GM21381 (cell line): Measurements from ENCODE around the gene HRH4.
A peak's percentile ranks its signal among the peaks of the same experiment; 100 is the strongest.

ENCODE experiments used
- ATAC-seq: cut with Tn5 transposase; IDR thresholded peaks from one replicate; pipeline ENCODE4 v1.9.1; 2021; ENCODE audit warnings: mild to moderate bottlenecking, moderate library complexity; ENCODE audit not compliant: unreplicated experiment

HRH4 gene

GRCh38 chr18:24462838-24463775 is 2.7 kb downstream of the HRH4 start:
- ATAC-seq = no peak

GRCh38 chr18:24465486-24465885 is 5.0 kb downstream of the HRH4 start:
- no peak for ATAC-seq

DNA sequence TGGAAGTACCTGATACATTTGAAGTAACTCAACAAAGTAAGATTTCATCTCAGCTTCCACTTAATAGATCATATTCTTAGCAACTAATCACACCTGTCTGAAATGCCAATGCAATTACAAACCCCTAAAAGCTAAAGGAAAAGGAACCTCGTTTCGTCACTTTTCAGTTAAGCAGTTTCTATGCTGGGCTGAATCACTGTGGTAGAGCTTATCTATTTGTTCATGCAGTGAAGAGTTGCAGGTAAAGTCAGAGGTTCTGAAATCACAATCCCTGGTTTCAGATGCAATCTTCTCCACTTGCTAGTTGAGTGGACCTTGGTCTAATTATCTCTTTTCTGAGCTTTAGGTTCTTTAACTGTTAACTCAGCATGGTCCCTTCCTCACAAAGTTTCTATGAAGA is 6.3 kb downstream of the HRH4 start:
- no peak for ATAC-seq

- ATAC-seq = no peak
Measured at GRCh38 chr18:24470022-24470618, 9.7 kb downstream of the HRH4 start.

- ATAC-seq = no peak
Measured at GRCh38 chr18:24470805-24471204, 10.4 kb downstream of the HRH4 start.

DNA sequence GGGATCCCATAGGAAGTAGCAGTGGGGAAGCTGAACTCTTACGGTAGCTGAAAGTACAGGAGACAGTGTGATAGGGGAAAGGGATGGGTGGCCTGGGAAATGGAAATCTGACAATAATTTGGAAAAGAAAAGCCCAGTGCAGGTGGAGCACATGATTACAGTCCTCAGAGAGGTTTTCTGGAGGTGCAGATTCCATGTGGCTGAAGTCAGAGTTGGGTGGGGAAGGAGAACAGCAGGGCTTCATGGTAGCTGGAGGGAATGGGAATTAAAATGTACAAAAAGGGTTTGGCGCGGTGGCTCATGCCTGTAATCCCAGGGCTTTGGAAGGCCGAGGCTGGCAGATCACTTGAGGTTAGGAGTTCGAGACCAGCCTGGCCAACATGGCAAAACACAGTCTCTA is 12.2 kb downstream of the HRH4 start:
- ATAC-seq = no peak

- ATAC-seq = no peak
Measured at GRCh38 chr18:24474406-24474805, 14.0 kb downstream of the HRH4 start.

- ATAC-seq = no peak
Measured at GRCh38 chr18:24475926-24476589, 15.6 kb downstream of the HRH4 start.

DNA sequence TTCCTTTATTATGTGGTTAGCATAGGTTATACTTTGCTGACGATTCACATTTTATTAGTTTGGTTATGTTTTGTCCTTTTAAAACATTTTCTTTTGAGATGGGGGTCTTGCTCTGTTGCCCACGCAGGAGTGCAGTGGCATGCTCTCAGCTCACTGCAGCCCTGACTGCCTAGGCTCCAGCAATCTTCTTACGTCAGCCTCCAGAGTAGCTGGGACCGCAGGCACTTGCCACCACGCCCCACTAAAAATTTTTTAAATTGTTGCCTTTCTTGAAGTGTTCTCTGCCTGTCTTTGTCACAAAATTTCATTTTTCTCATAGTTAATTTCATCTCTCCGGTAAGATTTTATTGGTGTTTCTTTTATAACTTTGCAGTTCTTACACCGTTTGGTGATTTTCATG is 18.9 kb downstream of the HRH4 start:
- no peak for ATAC-seq

DNA sequence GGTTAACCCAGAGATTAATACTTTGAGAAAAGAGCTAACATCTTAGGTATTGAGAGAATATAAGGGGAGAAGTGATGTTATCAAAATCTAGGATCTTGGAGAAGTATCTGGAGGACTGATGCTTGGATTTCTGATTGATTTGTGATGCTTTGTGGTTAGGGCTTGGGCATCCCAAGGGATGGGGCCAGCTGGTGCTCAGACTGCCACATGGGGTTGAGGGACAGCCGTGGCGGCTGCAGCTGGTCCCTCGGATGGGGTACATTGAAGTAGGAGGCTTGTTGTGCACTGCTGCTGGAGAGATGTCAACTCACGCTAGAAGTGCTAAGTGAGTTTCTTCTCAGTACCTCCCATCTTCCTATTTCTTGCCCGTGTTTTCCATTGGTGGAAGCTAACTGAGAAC is 22.4 kb downstream of the HRH4 start:
- no peak for ATAC-seq

DNA sequence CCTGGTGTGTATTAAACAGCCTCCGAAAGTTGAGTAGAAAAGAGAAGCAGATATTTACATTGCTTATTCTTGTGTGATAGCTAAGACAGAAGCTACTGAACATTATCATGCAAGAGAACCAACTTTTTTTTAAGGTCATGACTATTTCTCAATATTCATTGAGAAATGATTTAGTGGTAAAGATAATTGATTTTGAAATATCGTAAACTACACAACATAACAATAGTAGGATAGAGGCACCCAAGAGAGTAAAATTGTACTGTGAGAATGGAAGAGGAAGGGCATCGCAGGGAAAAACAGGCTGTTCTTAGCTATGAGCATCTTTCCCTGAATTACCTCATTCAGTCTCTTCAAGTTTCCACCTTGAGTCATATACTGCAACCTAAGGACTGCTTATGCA is 25.2 kb downstream of the HRH4 start:
- ATAC-seq = no peak

DNA sequence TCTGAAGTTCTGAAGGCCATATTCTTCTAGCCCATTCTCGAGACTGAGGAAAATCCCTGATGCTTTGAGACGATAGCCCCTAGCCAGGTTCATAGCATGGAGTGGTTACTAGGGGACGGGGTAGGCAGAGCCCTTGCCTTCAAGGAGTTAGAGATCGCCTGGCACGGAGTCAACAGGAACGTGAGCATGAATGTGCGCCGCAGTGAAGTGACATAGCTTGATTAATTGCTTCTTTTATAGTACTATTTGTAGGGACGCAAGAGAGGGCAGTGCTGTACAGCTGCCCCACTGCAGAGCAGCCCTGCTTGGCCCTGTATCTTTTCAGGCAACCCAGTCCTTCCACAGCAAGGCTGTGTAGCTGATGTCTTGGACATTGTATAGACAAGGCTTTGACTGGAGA is 26.2 kb downstream of the HRH4 start:
- ATAC-seq = no peak

DNA sequence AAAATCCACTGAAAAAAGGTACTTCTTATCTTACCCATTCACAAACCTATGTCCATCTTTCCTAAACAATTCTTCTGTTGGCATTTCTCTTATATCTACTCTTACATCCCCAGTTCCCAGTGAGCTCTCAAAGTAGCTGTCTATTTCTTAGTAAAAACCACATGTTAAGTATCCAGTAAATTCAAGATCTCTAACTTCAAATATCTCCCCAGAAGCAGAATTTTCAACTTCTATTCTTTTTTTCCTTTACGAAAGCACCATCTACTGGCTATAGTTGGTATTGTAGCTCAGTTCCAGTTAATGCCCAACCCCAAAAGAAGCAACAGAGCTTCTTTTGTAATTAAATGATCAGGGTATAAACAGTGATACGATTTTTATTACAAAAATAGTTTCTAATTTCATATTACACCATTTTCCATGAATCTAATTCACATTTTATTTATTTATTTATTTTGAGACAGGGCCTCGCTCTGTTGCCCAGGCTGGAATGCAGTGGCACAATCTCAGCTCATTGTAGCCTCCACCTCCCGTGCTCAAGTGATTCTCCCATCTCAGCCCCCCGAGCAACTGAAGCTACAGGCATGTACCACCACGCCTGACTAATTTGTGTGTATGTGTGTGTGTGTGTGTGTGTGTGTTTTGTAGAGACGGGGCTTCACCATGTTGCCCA is 28.5 kb downstream of the HRH4 start:
- ATAC-seq = no peak

DNA sequence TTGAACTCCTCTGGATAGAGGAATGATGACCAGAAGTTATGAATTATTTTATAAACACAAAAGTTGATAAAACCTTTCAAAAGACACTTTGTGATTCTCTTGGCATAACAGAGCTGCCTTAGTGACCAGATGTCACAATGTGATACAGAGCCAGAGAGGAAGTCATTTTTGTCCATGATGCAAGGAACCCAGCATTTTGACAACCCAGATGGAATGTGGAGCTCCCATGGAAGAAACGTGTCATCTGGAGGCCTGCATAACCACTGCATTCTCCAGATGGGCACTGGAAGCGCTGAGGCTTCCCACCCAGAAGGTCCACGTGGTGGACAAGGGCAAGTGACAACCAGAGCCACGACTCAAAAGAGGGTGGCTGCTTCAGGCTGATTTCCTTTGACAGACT is 30.1 kb downstream of the HRH4 start:
- no peak for ATAC-seq

- peak; percentile 87 for ATAC-seq
Measured at GRCh38 chr18:24491927-24492834, 31.7 kb downstream of the HRH4 start.

GRCh38 chr18:24494586-24494985 is 34.1 kb downstream of the HRH4 start:
- no peak for ATAC-seq

DNA sequence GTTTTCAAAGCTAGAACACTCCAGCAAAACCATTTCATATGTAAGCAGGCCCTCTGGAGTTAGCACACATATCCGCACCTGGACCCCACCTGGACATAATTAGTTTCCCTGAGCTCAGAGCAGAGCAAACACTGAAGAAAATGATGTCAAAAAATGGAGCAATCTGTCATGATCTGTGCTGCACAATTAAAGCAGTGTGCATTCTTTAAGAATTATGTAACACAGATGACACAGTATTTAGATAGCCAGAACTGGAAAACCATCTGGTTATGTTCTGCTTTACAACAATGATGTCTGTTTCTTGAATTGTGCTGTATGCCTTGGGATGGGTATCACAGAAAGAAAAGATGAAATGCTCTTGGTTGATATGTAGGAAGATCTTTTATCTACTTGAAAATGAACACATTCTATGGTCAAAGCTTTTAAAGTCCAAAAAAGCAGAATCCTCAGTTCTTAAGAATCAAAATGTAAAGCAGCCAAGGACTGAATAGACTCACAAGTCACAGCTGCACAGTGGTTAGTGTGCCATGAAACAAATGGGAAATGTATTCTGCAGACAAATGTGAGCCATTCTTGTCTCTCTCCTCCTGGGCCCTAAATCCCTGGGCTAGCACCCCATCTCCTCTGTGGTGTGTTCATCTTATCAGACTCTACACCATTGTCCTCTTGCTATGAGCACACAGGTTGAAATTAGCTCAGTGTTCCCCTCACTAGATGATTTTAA is 36.8 kb downstream of the HRH4 start:
- no peak for ATAC-seq

DNA sequence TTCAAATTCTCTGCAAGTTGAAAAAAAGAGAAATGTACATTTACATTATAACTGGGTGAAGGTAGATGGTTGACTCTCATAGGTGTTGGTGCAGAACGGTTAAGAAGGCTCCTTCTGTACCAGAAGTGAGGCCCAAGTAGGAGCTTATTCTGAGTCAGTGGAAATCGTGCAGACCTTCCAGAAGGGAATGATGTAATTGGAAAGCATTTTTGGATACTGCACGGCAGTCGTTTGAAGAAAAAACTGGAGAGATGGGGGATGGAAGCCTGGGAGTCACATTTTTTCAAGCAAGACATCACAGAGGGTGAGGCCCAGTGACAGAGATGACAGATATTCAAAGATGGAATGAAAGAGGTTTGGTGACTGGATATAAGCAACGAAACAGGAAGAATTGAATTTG is 39.4 kb downstream of the HRH4 start:
- no peak for ATAC-seq

DNA sequence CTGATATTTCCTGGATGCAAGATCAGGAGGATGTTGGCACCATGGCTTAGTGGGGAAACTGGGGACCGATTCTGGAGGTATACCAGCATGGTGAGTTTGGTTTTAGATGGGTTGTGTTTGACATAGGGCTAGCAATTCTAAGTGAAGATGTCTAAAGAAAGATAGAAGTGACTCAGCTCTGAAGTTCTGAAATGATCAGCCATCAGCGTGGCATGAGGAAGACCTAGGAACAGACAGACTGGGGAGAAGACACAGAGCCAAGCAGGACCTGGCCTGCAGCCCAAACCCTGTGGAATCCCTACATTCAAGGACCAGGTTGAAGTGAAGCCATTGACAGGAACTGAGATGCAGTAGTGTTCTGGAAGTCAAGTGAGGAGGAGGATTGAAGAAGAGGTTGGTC is 39.8 kb downstream of the HRH4 start:
- no peak for ATAC-seq

DNA sequence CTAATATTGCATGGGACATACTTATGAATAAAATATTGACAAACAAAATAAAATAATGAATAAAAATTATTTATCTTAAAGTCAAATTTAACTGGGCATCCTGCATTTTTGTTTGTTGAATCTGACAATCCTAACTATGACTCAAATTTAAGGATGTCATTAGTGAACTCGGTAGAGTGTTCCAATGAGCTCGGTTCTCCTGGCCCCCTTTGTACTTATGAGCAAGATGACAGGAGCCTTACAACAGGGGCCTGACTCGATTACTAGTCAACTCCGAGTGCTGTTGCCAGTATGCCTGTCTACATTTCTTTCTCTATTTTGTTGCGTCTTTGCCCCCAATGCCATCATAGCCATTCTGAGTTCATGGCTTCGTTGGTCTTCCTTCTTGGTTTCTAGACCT is 40.3 kb downstream of the HRH4 start:
- no peak for ATAC-seq
